Smooth muscle cell (in vitro differentiated cells): ENCODE data around the gene PRM2. TPM values are rescaled to one million over a fixed set of nuclear protein-coding genes. Genes with fewer than 3 reads are reported as not detected.

Source experiments
- DNase-seq: peaks from one replicate; lab custom pipeline; 2025; ENCODE audit not compliant: unreplicated experiment; lab: John Stamatoyannopoulos, UW
- H2AFZ ChIP-seq: fragments of 200-600 bp; sonication (generic); 2 replicates; pipeline ENCODE4 v1.6.0; 2016; ENCODE audit warnings: antibody characterized with exemption, low read depth, mild to moderate bottlenecking
- H3F3A ChIP-seq: fragments of 200-600 bp; sonication (generic); 2 replicates; pipeline ENCODE4 v1.6.0; 2017; ENCODE audit warnings: antibody characterized with exemption, low read depth
- H3K27ac ChIP-seq: fragments of 200-600 bp; sonication (generic); 2 replicates; pipeline ENCODE4 v1.5.1; 2016; ENCODE audit warnings: low read depth, mild to moderate bottlenecking
- H3K27me3 ChIP-seq: fragments of 200-600 bp; sonication (generic); 2 replicates; pipeline ENCODE4 v1.6.1; 2016; ENCODE audit warnings: low read depth, mild to moderate bottlenecking
- H3K36me3 ChIP-seq: fragments of 200-600 bp; sonication (generic); 2 replicates; pipeline ENCODE4 v1.5.1; 2016; ENCODE audit warnings: low read depth
- H3K4me1 ChIP-seq: fragments of 200-600 bp; sonication (generic); 2 replicates; pipeline ENCODE4 v1.5.1; 2016; ENCODE audit warnings: low read depth
- H3K4me2 ChIP-seq: fragments of 200-600 bp; sonication (generic); 2 replicates; pipeline ENCODE4 v1.6.0; 2016; ENCODE audit warnings: mild to moderate bottlenecking
- H3K4me3 ChIP-seq: fragments of 200-600 bp; sonication (generic); 2 replicates; pipeline ENCODE4 v1.5.1; 2016; ENCODE audit warnings: mild to moderate bottlenecking
- H3K79me2 ChIP-seq: fragments of 200-600 bp; sonication (generic); 2 replicates; pipeline ENCODE4 v1.6.0; 2016; ENCODE audit warnings: low read depth, mild to moderate bottlenecking
- H3K9ac ChIP-seq: fragments of 200-600 bp; sonication (generic); 2 replicates; pipeline ENCODE4 v1.6.0; 2016; ENCODE audit warnings: low read depth
- H3K9me3 ChIP-seq: fragments of 200-600 bp; sonication (generic); replicated peaks from 2 replicates; pipeline ENCODE4 v1.5.1; 2016; ENCODE audit warnings: low read depth
- H4K20me1 ChIP-seq: fragments of 200-600 bp; sonication (generic); 2 replicates; pipeline ENCODE4 v1.6.0; 2016; ENCODE audit warnings: low read depth
- CTCF ChIP-seq: fragments of 200-600 bp; sonication (generic); IDR thresholded peaks from 2 replicates; pipeline ENCODE4 v1.5.1; 2017; ENCODE audit warnings: borderline replicate concordance, mild to moderate bottlenecking, antibody characterized with exemption; ENCODE audit not compliant: insufficient read depth, poor library complexity, severe bottlenecking
- WGBS: methylation state at CpG from one replicate; pipeline ENCODE4 v1.1.7; 2016; ENCODE audit warnings: low lambda C conversion rate; 5-methylcytosine and 5-hydroxymethylcytosine counted together
- polyA plus RNA-seq: library from polyadenylated mRNA; unstranded; fragments of >200 nt; fragmentation: Nextera tagmentation; extraction: Ambion mirVana; gene quantifications from 2 replicates; pipeline ENCODE4 v1.2.1, GENCODE V29; 2016
- total RNA-seq: library from RNA; depleted of rRNA; stranded (reverse); fragments of >200 nt; gene quantifications from 2 replicates; pipeline ENCODE4 v1.2.3, GENCODE V29; 2014

Gene PRM2
- total and polyA plus RNA-seq, 2 experiments from 2014 or later = not detected

GRCh38 chr16:11314309-11314894 is 38.1 kb upstream of the PRM2 start:
- Histone ChIP-seq H3K4me1 (peaks cover 23% of the 10 kb centered on the region), H3K9me3 (no peaks in the 10 kb centered on the region), H3F3A (no peaks in the 10 kb centered on the region), H3K36me3 (no peaks in the 10 kb centered on the region), H3K27ac (no peak overlapping the region), H4K20me1 (no peaks in the 10 kb centered on the region), H3K27me3 (no peaks in the 10 kb centered on the region), H3K79me2 (no peaks in the 10 kb centered on the region), H3K4me3 (no peak overlapping the region), H3K4me2 (no peak overlapping the region), H2AFZ (no peak overlapping the region), H3K9ac (no peak overlapping the region)
- TF ChIP-seq CTCF = no peak
- DNase-seq = no peak
- WGBS = 93% methylated on average over 8 of the region's 8 CpGs

GRCh38 chr16:11313493-11314308 is 37.4 kb upstream of the PRM2 start:
- H3K9me3 ChIP-seq = no peaks in the 10 kb centered on the region
- no peaks in the 10 kb centered on the region for H3K79me2 ChIP-seq
- H3K9ac ChIP-seq = no peak overlapping the region
- H3K4me1 ChIP-seq = peaks cover 23% of the 10 kb centered on the region
- no peaks in the 10 kb centered on the region for H3K27me3 ChIP-seq
- peak overlapping the region; percentile 56 for H3K4me2 ChIP-seq
- 88% methylated on average over 9 of the region's 9 CpGs for WGBS
- no peaks in the 10 kb centered on the region for H3K36me3 ChIP-seq
- TF ChIP-seq CTCF = no peak
- H3K27ac ChIP-seq = no peak overlapping the region
- H2AFZ ChIP-seq = no peak overlapping the region
- no peaks in the 10 kb centered on the region for H3F3A ChIP-seq
- H3K4me3 ChIP-seq = no peak overlapping the region
- no peak for DNase-seq
- H4K20me1 ChIP-seq = no peaks in the 10 kb centered on the region

GRCh38 chr16:11312718-11313492 is 36.6 kb upstream of the PRM2 start:
- Histone ChIP-seq H3K79me2 (no peaks in the 10 kb centered on the region), H3K4me1 (peaks cover 23% of the 10 kb centered on the region), H4K20me1 (no peaks in the 10 kb centered on the region), H3K27ac (no peak overlapping the region), H2AFZ (no peak overlapping the region), H3F3A (no peaks in the 10 kb centered on the region), H3K4me2 (peak overlapping the region; percentile 56), H3K9ac (no peak overlapping the region), H3K27me3 (no peaks in the 10 kb centered on the region), H3K4me3 (no peak overlapping the region), H3K36me3 (no peaks in the 10 kb centered on the region), H3K9me3 (no peaks in the 10 kb centered on the region)
- no peak for DNase-seq
- TF ChIP-seq CTCF = no peak
- WGBS = 49% methylated on average over 8 of the region's 8 CpGs
